HT1080 (cell line): ENCODE measurements around the gene LAT. TPM values are rescaled to one million over a fixed set of nuclear protein-coding genes. Genes with fewer than 3 reads are reported as not detected.
A peak's percentile ranks its signal among the peaks of the same experiment; 100 is the strongest.

Source experiments
- DNase-seq: peaks from one replicate; pipeline ENCODE4 v3.0.0-alpha.2; 2015; ENCODE audit warnings: low read depth
- total RNA-seq: library from RNA; depleted of rRNA; stranded (reverse); fragments of >200 nt; shearing (Covaris generic); gene quantifications from 2 replicates; pipeline ENCODE4 v1.2.3, GENCODE V29; 2014

Gene LAT
- total RNA-seq, 1 experiment from 2014 or later: 44.1 TPM

GRCh38 chr16:29007730-29008593, 23.1 kb downstream of the LAT start:
- DNase-seq: peak; percentile 94

- DNase-seq: no peak
Observed at GRCh38 chr16:29009050-29009837, 24.4 kb downstream of the LAT start.

GRCh38 chr16:29009838-29010166, 24.9 kb downstream of the LAT start:
- DNase-seq: no peak

- DNase-seq: no peak
Observed at GRCh38 chr16:29011112-29011511, 26.3 kb downstream of the LAT start.

- DNase-seq: no peak
Observed at GRCh38 chr16:29011851-29012250, 27.0 kb downstream of the LAT start.

- DNase-seq: no peak
Observed at GRCh38 chr16:29012913-29013553, 28.2 kb downstream of the LAT start.

- no peak for DNase-seq
Observed at GRCh38 chr16:29014561-29015069, 29.8 kb downstream of the LAT start.

- DNase-seq: no peak
Observed at GRCh38 chr16:29022196-29022595, 37.3 kb downstream of the LAT start.

GRCh38 chr16:29023279-29024277, 38.7 kb downstream of the LAT start:
- DNase-seq: peak; percentile 43

GRCh38 chr16:29024278-29024677, 39.4 kb downstream of the LAT start:
- DNase-seq: no peak

GRCh38 chr16:29025218-29025617, 40.4 kb downstream of the LAT start:
- DNase-seq: no peak

- no peak for DNase-seq
Observed at GRCh38 chr16:29025735-29026134, 40.9 kb downstream of the LAT start.

- no peak for DNase-seq
Observed at GRCh38 chr16:29028457-29029167, 43.8 kb downstream of the LAT start.

- peak; percentile 98 for DNase-seq
Observed at GRCh38 chr16:29029168-29029994, 44.5 kb downstream of the LAT start.

- no peak for DNase-seq
Observed at GRCh38 chr16:29030086-29030840, 45.4 kb downstream of the LAT start.
